WTC11 (cell line): Measurements from ENCODE around the gene NXPH4.

Experiments
- ATF3 ChIP-seq: sonication (generic); formaldehyde crosslinking; conservative IDR thresholded peaks from 2 replicates; pipeline ENCODE4 v1.8.1; 2022; ENCODE audit warnings: mild to moderate bottlenecking, missing genetic modification reagents
- CTCF ChIP-seq: fragments of 200-600 bp; IDR thresholded peaks from 2 replicates; pipeline ENCODE4 v1.8.0; 2022; ENCODE audit warnings: antibody characterized with exemption
- E2F4 ChIP-seq: sonication (generic); formaldehyde crosslinking; IDR thresholded peaks from 2 replicates; pipeline ENCODE4 v1.8.1; 2022; ENCODE audit warnings: low read depth, mild to moderate bottlenecking, moderate library complexity, missing genetic modification reagents, borderline replicate concordance
- FOXP1 ChIP-seq: sonication (generic); formaldehyde crosslinking; IDR thresholded peaks from 2 replicates; pipeline ENCODE4 v1.8.0; 2022; ENCODE audit warnings: missing genetic modification reagents, mild to moderate bottlenecking, moderate library complexity, borderline replicate concordance
- GABPB1 ChIP-seq: sonication (generic); formaldehyde crosslinking; IDR thresholded peaks from 2 replicates; pipeline ENCODE4 v1.8.1; 2023; ENCODE audit warnings: mild to moderate bottlenecking, missing genetic modification reagents
- NR3C1 ChIP-seq: sonication (generic); formaldehyde crosslinking; conservative IDR thresholded peaks from 2 replicates; pipeline ENCODE4 v1.8.1; 2023; ENCODE audit warnings: low read depth, mild to moderate bottlenecking, missing genetic modification reagents
- ZNF232 ChIP-seq: sonication (generic); formaldehyde crosslinking; IDR thresholded peaks from 2 replicates; pipeline ENCODE4 v1.8.0; 2022; ENCODE audit warnings: mild to moderate bottlenecking, missing genetic modification reagents

- TF ChIP-seq NR3C1 (no peak), ZNF232 (CRISPR knock-in tag) (no peak), FOXP1 (CRISPR knock-in tag) (no peak), CTCF (no peak), E2F4 (no peak), ATF3 (CRISPR knock-in tag) (no peak), GABPB1 (CRISPR knock-in tag) (no peak)
Measured at GRCh38 chr12:57235728-57236131, 19.1 kb downstream of the NXPH4 start.
